ENCODE data around the gene TAF6.

The TAF6 gene

DNA sequence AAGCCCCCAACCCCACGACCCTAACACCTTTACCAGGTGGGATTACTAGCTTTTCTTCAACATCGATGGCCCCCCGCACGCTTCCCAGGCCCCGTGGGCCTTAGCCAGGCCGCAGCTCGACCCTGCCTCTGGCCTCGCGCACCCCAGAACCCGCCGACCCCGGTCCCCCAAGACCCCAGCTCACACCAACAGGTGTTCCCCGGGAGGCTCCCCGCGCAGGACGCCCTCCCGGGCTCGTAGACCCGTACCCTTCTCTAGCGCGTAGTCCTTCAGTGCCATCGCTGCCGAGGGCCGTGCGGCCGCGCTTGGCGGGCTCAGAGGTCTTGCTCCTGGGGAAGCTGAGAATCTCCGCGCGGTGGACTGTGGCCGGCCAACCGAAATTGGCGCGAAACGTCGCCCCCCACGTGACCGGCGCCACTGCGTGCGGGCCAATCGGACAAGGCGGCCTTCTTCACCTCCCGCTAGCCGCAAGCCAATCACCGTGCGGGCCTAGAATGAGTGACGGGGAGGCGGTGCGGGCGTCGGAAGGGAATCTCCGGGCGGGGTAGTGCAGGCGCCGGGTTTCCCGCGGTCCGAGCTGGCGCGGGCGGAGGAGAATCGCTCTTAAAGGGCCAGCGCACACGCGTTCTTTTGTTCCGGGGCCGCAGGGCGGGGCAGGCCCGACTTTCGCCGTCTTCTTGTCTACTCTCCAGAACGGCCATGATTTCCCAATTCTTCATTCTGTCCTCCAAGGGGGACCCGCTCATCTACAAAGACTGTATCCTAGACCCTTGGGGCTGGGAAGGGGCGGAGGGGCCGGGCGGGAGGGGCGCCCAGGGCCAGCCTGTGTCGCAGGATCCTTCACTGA, 17.9 kb downstream of the TAF6 start, which contains the start of the genes AP4M1 and MCM7:
AP4M1 (plus strand) TSS at position 628 of the 847 bp plus-strand sequence; CDS start at position 700, 72 bp downstream.
MCM7 (minus strand) TSS at position 382 of the 847 bp plus-strand sequence; CDS start at position 279, 103 bp downstream.
- Histone ChIP-seq H3K79me1 (replicated peaks; ENCODE audit: low read length, poor library complexity, severe bottlenecking) (peaks cover 19% of the 10 kb centered on the region), H3K4me1 (ENCODE audit: control insufficient read depth, insufficient read depth, low read depth, low read length) (peaks cover 21% of the 10 kb centered on the region), H3K4ac (ENCODE audit: low read depth in 1 of 2, low read length in 2 of 2) (peak within 1 kb of the TSS; percentile 58 to 88), H3K4me3 (ENCODE audit: insufficient read depth in 1 of 2, low read depth in 1 of 2, low read length in 2 of 2) (peak within 1 kb of the TSS; percentile 74 to 85), H3K36me3 (ENCODE audit: control insufficient read depth in 1 of 2, insufficient read depth in 2 of 2, low read depth in 1 of 2, low read length in 2 of 2) (peaks cover 59 to 60% of the 10 kb centered on the region in 2 experiments), H3K18ac (ENCODE audit: low read depth in 1 of 2, low read length in 2 of 2) (peak within 1 kb of the TSS; percentile 83 to 90), H2AFZ (ENCODE audit: low read depth, low read length) (peak within 1 kb of the TSS; percentile 8), H3K4me2 (ENCODE audit: low read length, poor library complexity, severe bottlenecking) (peak within 1 kb of the TSS; percentile 93), H3K9me3 (ENCODE audit: control insufficient read depth, low read length) (no peaks in the 10 kb centered on the region), H2BK120ac (ENCODE audit: low read depth, low read length) (peak within 1 kb of the TSS; percentile 98), H3K27ac (ENCODE audit: low read length, poor library complexity, severe bottlenecking) (peak within 1 kb of the TSS; percentile 91), H2BK12ac (ENCODE audit: low read length in 2 of 2) (peak within 1 kb of the TSS; percentile 73 to 78), H3K27me3 (ENCODE audit: control insufficient read depth in 1 of 2, insufficient read depth in 1 of 2, low read length in 2 of 2) (no peaks in the 10 kb centered on the region), H2AK5ac (ENCODE audit: low read length, severe bottlenecking) (peak within 1 kb of the TSS; percentile 68), H2BK5ac (ENCODE audit: low read depth, low read length, poor library complexity, severe bottlenecking) (peak within 1 kb of the TSS; percentile 15), H3K14ac (ENCODE audit: low read length in 2 of 2) (no peak within 1 kb of the TSS), H3K9ac (ENCODE audit: low read length) (peak within 1 kb of the TSS; percentile 90), H3K23ac (ENCODE audit: low read length in 2 of 2) (no peak within 1 kb of the TSS), H4K8ac (ENCODE audit: low read length) (peak within 1 kb of the TSS; percentile 86), H4K91ac (ENCODE audit: low read length) (peak within 1 kb of the TSS; percentile 81), H2BK15ac (ENCODE audit: low read depth, poor library complexity, severe bottlenecking) (peak within 1 kb of the TSS; percentile 92)
- under 1% methylated on average over 76 of the region's 80 CpGs for WGBS
- peak; percentile 99 for DNase-seq

DNA sequence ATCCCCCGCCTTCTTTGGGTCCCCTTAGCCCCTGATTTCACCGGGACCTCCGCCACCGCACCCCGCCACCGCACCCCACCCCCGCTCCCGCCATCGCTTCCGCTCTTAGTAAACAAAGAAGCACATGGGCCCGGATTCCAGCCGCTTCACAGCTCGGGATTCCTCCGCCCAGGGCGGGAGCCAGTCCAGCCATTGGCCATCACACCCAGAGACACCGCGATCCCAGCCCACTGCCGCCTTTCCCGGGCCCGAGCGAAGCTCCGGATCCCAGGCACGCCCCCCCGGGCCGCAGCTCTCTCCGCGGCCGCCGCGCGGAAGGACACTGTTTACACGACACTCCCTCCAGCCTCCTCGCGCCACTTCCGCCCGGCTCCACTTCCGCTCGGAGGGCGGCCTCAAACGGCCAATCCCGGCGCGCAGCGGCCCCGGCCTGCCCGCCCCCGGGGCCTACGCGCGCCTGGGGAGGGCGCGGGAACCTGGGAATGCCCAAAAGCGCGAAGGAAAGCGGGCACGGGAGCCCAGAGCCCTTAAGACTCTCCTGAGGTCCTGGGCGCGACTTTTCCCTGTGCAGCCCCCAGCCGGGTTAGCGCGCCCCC, 18.6 kb downstream of the TAF6 start:
- H3K18ac ChIP-seq (ENCODE audit: low read depth in 1 of 2, low read length in 2 of 2): peak overlapping the region in 1 of 2 experiments; percentile 83
- H3K27ac ChIP-seq (ENCODE audit: low read length, poor library complexity, severe bottlenecking): peak overlapping the region; percentile 81
- H2BK15ac ChIP-seq (ENCODE audit: low read depth, poor library complexity, severe bottlenecking): peak overlapping the region; percentile 54
- peak overlapping the region in 1 of 2 experiments; percentile 30 for H3K4ac ChIP-seq (ENCODE audit: low read depth in 1 of 2, low read length in 2 of 2)
- no peak overlapping the region for H2AK5ac ChIP-seq (ENCODE audit: low read length, severe bottlenecking)
- H3K79me1 ChIP-seq (replicated peaks; ENCODE audit: low read length, poor library complexity, severe bottlenecking): peaks cover 26% of the 10 kb centered on the region
- peak overlapping the region; percentile 74 to 85 for H3K4me3 ChIP-seq (ENCODE audit: insufficient read depth in 1 of 2, low read depth in 1 of 2, low read length in 2 of 2)
- H3K4me2 ChIP-seq (ENCODE audit: low read length, poor library complexity, severe bottlenecking): peak overlapping the region; percentile 93
- H4K8ac ChIP-seq (ENCODE audit: low read length): no peak overlapping the region
- peak; percentile 99 for DNase-seq
- peak overlapping the region; percentile 74 for H2BK120ac ChIP-seq (ENCODE audit: low read depth, low read length)
- H3K14ac ChIP-seq (ENCODE audit: low read length in 2 of 2): no peak overlapping the region
- no peak overlapping the region for H2BK12ac ChIP-seq (ENCODE audit: low read length in 2 of 2)
- peaks cover 21% of the 10 kb centered on the region for H3K4me1 ChIP-seq (ENCODE audit: control insufficient read depth, insufficient read depth, low read depth, low read length)
- H3K23ac ChIP-seq (ENCODE audit: low read length in 2 of 2): no peak overlapping the region
- no peak overlapping the region for H2AFZ ChIP-seq (ENCODE audit: low read depth, low read length)
- H3K9me3 ChIP-seq (ENCODE audit: control insufficient read depth, low read length): no peaks in the 10 kb centered on the region
- H3K27me3 ChIP-seq (ENCODE audit: control insufficient read depth in 1 of 2, insufficient read depth in 1 of 2, low read length in 2 of 2): no peaks in the 10 kb centered on the region
- peak overlapping the region; percentile 90 for H3K9ac ChIP-seq (ENCODE audit: low read length)
- WGBS: under 1% methylated on average over 55 of the region's 61 CpGs
- no peak overlapping the region for H4K91ac ChIP-seq (ENCODE audit: low read length)
- no peak overlapping the region for H2BK5ac ChIP-seq (ENCODE audit: low read depth, low read length, poor library complexity, severe bottlenecking)
- peaks cover 59 to 60% of the 10 kb centered on the region in 2 experiments for H3K36me3 ChIP-seq (ENCODE audit: control insufficient read depth in 1 of 2, insufficient read depth in 2 of 2, low read depth in 1 of 2, low read length in 2 of 2)

DNA sequence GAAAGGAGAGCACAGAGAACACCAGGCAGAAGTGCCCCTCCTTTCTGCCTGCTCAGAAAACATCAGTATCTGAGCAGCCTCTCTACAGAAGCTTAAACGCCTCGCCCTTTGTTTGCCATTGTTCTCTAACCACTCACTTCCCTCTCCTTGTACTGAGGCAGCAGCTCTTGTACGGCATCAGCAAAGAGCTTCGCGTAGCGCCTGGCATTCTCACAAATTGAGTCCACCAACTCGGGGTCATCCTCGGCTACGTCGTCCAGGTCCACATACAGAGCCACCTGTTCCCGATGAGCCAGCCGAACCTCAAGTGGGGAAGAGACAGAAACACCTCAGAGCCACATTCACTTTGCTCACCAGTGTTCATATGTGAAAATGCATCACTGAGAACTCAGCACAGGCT, 19.7 kb downstream of the TAF6 start:
- Histone ChIP-seq H3K79me1 (replicated peaks; ENCODE audit: low read length, poor library complexity, severe bottlenecking) (peaks cover 28% of the 10 kb centered on the region), H3K9me3 (ENCODE audit: control insufficient read depth, low read length) (no peaks in the 10 kb centered on the region), H2BK120ac (ENCODE audit: low read depth, low read length) (no peak overlapping the region), H2BK15ac (ENCODE audit: low read depth, poor library complexity, severe bottlenecking) (no peak overlapping the region), H3K4me1 (ENCODE audit: control insufficient read depth, insufficient read depth, low read depth, low read length) (peaks cover 21% of the 10 kb centered on the region), H3K4me3 (ENCODE audit: insufficient read depth in 1 of 2, low read depth in 1 of 2, low read length in 2 of 2) (peak overlapping the region; percentile 41 to 85), H3K9ac (ENCODE audit: low read length) (peak overlapping the region; percentile 90), H3K27ac (ENCODE audit: low read length, poor library complexity, severe bottlenecking) (no peak overlapping the region), H2AK5ac (ENCODE audit: low read length, severe bottlenecking) (peak overlapping the region; percentile 50), H3K4ac (ENCODE audit: low read depth in 1 of 2, low read length in 2 of 2) (peak overlapping the region in 1 of 2 experiments; percentile 36), H3K36me3 (ENCODE audit: control insufficient read depth in 1 of 2, insufficient read depth in 2 of 2, low read depth in 1 of 2, low read length in 2 of 2) (peaks cover 53 to 61% of the 10 kb centered on the region in 2 experiments), H3K23ac (ENCODE audit: low read length in 2 of 2) (no peak overlapping the region), H2BK12ac (ENCODE audit: low read length in 2 of 2) (no peak overlapping the region), H4K91ac (ENCODE audit: low read length) (peak overlapping the region; percentile 25), H3K27me3 (ENCODE audit: control insufficient read depth in 1 of 2, insufficient read depth in 1 of 2, low read length in 2 of 2) (no peaks in the 10 kb centered on the region), H3K14ac (ENCODE audit: low read length in 2 of 2) (no peak overlapping the region), H3K18ac (ENCODE audit: low read depth in 1 of 2, low read length in 2 of 2) (no peak overlapping the region), H3K4me2 (ENCODE audit: low read length, poor library complexity, severe bottlenecking) (peak overlapping the region; percentile 48), H2AFZ (ENCODE audit: low read depth, low read length) (no peak overlapping the region), H2BK5ac (ENCODE audit: low read depth, low read length, poor library complexity, severe bottlenecking) (no peak overlapping the region), H4K8ac (ENCODE audit: low read length) (peak overlapping the region; percentile 7)
- WGBS: 92% methylated on average over 12 of the region's 12 CpGs
- no peak for DNase-seq

- H3K14ac ChIP-seq (ENCODE audit: low read length in 2 of 2): no peak overlapping the region
- WGBS: 97% methylated on average over 10 of the region's 10 CpGs
- no peak overlapping the region for H3K4ac ChIP-seq (ENCODE audit: low read depth in 1 of 2, low read length in 2 of 2)
These were observed 20.2 kb downstream of the TAF6 start for GRCh38 chr7:100098913-100099312.

More at GRCh38 chr7:100098913-100099312, 20.2 kb downstream of the TAF6 start:
- Histone ChIP-seq H3K27me3 (ENCODE audit: control insufficient read depth in 1 of 2, insufficient read depth in 1 of 2, low read length in 2 of 2) (no peaks in the 10 kb centered on the region), H3K36me3 (ENCODE audit: control insufficient read depth in 1 of 2, insufficient read depth in 2 of 2, low read depth in 1 of 2, low read length in 2 of 2) (peaks cover 52 to 62% of the 10 kb centered on the region in 2 experiments), H3K23ac (ENCODE audit: low read length in 2 of 2) (no peak overlapping the region), H3K27ac (ENCODE audit: low read length, poor library complexity, severe bottlenecking) (no peak overlapping the region), H2AK5ac (ENCODE audit: low read length, severe bottlenecking) (no peak overlapping the region), H2AFZ (ENCODE audit: low read depth, low read length) (no peak overlapping the region), H4K8ac (ENCODE audit: low read length) (no peak overlapping the region), H3K4me3 (ENCODE audit: insufficient read depth in 1 of 2, low read depth in 1 of 2, low read length in 2 of 2) (peak overlapping the region in 1 of 2 experiments; percentile 85), H4K91ac (ENCODE audit: low read length) (no peak overlapping the region), H3K4me2 (ENCODE audit: low read length, poor library complexity, severe bottlenecking) (no peak overlapping the region), H2BK15ac (ENCODE audit: low read depth, poor library complexity, severe bottlenecking) (no peak overlapping the region), H2BK12ac (ENCODE audit: low read length in 2 of 2) (no peak overlapping the region), H2BK5ac (ENCODE audit: low read depth, low read length, poor library complexity, severe bottlenecking) (no peak overlapping the region), H3K79me1 (replicated peaks; ENCODE audit: low read length, poor library complexity, severe bottlenecking) (peaks cover 29% of the 10 kb centered on the region), H3K18ac (ENCODE audit: low read depth in 1 of 2, low read length in 2 of 2) (no peak overlapping the region), H3K9ac (ENCODE audit: low read length) (peak overlapping the region; percentile 90), H3K9me3 (ENCODE audit: control insufficient read depth, low read length) (no peaks in the 10 kb centered on the region), H2BK120ac (ENCODE audit: low read depth, low read length) (no peak overlapping the region), H3K4me1 (ENCODE audit: control insufficient read depth, insufficient read depth, low read depth, low read length) (peaks cover 21% of the 10 kb centered on the region)
- DNase-seq: no peak
